Stimulated activated CD8-positive, alpha-beta memory T cell treated with anti-CD3 and anti-CD28 coated beads, Interleukin-7, amount 100 ng/mL, for 1 hour (primary cell): ENCODE results near the gene TBX21.
"Not testable (repeated sequence)": the region's sequence is repeated elsewhere in the genome, so short reads cannot be mapped to it uniquely, and the experiment has no call there.

Source experiments
- DNase-seq, 2 donors: peaks; one replicate each; pipeline ENCODE4 v3.0.0-alpha.2; 2020; ENCODE audit warnings: low read depth in 2 of 2

TBX21 gene

DNA sequence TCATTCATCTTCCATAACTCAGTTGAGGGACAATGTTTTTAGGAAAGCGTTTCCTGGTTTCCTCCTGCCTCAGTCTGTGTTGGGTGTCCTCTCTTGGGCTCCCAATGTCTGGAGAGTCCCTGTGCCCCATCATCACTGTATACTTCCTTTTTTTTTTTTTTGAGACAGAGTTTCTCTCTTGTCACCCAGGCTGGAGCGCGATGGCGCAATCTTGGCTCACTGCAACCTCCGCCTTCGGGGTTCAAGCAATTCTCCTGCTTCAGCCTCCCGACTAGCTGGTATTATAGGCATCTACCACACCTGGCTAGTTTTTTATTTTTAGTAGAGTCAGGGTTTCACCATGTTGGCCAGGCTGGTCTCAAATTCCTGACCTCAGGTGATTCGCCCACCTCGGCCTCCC lies 40.6 kb downstream of the TBX21 start:
- DNase-seq: not testable (repeated sequence)

DNA sequence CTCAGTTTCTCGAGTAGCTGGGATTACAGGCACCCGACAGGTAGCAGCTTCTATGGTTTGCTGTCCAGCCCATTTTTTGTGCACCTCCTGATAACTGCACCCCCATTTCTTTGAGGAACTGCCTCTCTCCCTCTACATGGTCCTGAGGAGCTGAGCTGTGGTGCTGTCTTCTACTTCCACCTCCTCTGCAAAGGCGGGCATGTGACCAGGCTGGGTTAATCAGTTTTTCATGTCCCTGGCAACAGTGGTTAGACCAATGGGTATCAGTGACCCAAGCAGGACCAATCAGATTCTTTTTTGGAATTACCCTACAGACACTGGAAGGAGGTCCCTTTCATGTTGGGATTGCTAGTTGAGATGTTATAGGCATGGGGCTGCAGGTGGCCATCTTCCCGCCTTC lies 41.3 kb downstream of the TBX21 start:
- no peak for DNase-seq

DNA sequence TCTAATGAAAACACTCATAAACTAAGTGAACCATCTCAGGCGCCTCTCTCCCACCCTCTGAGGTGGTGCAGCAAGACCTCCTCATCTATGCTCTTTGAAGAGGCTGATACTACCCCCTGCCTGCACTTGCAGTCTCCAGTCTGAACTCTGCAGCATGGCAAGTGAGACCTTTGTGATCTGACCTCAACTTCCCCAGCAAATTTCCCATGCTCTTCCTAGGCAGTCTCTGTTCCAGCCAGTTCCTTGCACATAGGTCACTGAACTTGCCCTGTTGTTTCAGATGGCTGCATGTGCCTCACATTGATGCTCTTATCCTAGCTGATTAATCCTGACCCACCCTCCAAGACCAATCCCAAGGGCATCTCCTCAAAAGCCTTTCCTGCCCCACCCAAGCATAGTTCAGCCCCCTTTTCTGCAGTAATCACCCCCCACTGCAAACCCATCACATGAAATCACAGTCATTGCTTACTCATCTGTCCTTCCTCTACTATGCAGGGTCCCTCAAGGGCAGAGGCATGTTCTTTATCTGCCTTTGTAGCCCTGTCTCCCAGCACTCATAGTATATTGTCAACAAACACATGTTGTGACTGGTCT lies 42.0 kb downstream of the TBX21 start:
- DNase-seq: no peak

DNA sequence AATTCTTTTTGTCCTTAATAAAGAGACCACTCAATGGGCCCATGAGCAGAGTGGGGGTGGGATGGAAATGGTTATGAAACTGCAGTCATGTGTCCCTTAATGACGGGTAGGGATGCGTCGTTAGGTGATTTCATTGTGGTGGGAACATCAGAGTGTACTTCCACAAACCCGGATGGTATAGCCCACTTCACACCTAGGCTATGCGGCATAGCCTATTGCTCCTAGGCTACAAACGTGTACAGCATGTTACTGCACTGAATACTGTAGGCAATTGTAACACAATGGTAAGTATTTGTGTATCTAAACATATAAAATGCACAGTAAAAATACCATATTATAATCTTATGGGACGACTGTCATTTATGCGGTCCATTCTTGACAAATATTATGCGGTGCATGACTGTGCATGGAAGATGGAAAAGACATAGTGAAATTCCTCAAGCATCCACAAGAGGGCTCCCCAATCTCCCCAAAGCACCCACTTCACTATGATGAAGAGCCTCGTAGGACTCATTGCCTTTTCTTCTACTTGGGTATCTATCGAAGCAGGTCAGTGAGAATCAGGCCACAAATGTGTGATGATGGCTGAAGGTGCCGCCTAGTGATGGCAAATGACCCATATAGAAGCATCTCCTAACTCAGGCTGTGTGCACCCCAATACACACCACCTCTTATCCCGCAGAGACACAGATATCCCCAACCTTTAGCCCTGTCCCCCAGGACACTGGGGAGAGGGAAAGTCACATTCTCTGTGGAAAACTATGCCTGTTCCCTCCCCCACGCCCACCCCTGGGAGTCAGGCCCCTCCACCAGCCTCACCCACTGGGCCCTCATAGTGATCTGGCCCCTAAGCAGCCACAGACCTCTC lies 43.5 kb downstream of the TBX21 start:
- DNase-seq: no peak

DNA sequence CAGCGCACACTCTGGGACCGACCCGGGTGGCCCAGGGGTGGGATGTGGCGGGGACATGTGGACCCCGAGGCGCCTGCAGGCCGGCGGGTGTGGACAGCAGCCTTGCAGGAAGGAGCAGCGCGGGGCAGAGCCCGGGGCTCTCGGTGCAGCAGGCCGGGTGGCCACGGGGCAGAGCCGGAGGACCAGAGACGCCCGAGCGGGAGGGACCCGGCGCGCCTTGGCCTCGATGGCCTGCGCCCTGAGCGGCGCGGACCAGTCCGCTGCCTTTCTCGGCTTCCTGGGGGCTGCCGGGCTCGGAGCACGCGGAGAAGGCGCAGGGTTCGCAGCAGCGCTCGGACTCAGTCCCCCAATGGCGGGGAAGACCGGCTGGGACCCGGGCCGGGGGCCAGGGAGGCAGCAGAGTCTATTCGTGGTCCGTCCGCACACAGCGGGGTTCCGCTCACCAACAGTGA lies 45.2 kb downstream of the TBX21 start:
- no peak for DNase-seq

DNA sequence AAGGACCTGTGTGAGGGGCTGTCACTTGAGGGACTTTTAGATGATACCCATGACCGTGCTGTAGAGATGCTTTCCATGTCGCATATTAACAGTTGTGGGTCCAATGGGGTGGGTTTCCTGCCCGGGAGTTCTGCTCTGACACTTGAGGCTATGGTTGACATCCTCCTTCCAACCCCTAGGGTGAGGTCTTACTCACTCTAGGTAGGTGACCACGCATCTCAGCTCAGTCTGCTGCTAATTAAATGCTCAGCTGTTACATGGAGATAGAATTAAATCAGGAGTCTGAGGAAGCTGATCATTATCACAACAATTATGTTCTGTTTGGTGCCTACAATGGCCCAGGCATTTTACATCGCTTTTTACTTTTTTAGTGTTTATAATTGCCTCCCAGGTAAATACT lies 48.4 kb downstream of the TBX21 start:
- DNase-seq: no peak

DNA sequence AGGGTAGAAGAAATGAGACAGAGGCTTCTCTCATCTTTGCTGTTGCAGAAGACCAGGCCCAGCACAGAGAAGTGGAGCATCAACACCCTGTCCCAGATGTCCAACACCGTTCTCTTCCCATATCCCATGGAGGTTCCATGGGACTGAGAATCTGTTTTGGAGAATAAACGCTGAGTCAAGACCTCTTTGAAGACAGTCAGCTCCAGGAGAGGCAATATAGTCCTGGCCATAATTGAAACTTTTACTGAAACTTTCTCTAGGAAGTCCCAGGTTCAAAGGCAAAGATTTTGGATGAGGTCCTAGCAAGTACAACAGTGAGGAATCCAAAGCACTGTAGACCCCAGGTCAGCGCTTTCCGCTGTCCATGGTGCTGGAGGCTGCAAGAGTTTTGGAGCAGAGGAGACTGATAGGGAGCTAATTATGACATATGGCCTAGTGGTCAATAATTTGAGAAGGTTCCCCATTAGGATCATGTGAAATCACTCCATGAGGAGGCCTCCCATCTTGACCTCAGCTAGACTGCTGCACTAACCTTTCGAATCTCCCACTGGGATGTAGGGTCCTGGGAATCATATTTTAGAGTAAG lies 52.6 kb downstream of the TBX21 start:
- DNase-seq: no peak

DNA sequence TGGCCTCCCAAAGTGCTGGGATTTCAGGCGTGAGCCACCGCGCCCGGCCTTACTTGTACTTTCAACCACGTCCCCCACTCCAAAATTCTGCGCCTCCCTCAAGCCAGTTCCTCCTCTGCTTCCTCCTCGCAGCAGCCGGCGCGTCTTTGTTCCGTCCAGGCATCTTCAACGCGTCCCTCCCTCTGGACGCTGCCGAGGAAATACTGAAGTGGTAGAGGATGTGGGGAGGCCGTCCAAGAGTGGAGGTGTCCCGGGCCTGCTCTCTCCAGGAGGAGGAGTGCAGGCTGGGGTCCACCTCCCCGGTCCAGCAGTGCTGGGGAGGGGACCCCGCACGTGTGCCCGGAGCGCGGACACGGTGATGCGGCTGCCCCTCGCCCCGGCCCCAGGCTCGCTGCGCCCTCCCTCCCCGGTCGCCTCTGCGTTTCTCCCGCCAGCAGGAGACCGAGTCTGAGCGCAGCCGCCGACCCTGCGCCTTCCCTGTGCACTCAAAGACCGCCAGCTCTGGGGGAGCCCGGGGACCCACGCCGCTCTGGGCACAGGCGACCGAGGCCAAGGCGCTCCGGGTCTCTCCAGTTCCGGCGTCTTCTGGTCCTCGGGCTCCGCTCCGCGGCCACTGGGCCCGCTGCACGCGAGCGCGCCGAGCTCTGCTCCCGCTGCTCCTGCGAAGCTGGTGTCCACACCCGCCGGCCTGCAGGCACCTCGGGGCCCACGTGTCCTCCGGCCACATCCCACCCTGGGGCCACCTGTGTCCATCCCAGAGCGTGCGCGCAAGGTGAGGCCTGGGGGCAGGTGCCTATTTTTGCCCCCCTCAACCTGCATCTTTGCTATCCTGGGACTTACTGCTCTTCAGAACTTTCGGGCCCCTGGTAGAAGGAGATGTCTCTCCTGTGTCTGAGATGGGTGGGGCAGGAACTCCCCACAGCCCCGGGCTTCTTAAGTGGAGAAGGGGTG lies 56.9 kb downstream of the TBX21 start:
- DNase-seq: peak; percentile 13 to 20

DNA sequence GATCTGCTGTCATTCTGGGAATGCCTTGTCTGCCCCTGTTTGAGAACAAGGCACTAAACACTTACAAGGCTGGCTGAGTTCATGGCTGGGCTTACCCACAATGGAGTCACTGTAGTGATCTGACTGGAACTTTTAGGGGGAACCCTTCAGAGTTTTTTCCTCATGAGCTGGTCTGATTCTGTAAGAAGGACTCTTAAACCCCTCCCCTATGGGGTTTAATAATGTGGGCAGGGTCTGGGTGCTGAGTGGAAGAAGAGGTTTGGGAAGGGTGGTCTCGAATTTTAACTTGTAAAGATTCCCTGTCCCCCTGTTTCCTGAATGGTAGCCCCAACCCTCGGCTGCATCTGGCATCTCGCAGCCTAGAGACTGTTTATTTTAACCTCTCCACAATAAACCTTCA lies 58.0 kb downstream of the TBX21 start:
- DNase-seq: no peak

DNA sequence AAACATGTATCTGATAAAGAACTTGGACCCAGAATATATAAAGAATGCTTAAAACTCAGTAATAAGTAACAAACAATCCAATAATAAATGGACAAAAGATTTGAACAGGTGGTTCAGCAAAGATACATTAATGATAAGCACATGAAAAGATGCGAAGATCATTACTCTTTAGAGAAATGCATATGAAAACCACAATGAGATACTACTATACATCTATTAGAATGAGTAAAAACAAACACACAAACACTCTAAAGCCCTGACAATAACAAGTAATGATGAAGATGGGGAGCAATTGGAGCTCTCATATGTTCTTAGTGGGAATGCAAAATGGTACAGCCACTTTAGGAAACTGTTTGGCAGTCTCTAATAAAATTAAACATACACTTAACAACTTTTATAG lies 59.4 kb downstream of the TBX21 start:
- DNase-seq: no peak

DNA sequence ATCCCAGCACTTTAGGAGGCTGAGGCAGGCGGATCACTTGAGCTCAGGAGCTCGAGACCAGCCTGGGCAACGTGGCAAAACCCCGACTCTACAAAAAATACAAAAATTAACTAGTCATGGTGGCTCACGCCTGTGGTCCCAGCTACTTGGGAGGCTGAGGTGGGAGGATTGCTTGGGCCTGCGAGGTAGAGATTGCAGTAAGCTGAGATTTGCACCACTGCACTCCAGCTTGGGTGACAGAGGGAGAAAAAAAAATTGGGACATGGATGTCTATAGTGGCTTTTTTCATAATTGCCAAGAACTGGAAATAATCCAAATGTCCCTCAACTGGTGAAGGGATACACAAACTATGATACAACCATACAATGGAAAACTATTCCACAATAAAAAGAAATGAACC lies 59.9 kb downstream of the TBX21 start:
- no peak for DNase-seq
